Measurements from ENCODE around the gene POLDIP3. TPM values are rescaled to one million over a fixed set of nuclear protein-coding genes. Genes with fewer than 3 reads are reported as not detected.
"Not testable (repeated sequence)": the region's sequence is repeated elsewhere in the genome, so short reads cannot be mapped to it uniquely, and the experiment has no call there.

POLDIP3 gene
- total RNA-seq, 5 donors from 2014 or later (not counting 1 experiment from before 2014, with no cell fraction given), result 66.5 to 83.8 (median 81.0) TPM

DNA sequence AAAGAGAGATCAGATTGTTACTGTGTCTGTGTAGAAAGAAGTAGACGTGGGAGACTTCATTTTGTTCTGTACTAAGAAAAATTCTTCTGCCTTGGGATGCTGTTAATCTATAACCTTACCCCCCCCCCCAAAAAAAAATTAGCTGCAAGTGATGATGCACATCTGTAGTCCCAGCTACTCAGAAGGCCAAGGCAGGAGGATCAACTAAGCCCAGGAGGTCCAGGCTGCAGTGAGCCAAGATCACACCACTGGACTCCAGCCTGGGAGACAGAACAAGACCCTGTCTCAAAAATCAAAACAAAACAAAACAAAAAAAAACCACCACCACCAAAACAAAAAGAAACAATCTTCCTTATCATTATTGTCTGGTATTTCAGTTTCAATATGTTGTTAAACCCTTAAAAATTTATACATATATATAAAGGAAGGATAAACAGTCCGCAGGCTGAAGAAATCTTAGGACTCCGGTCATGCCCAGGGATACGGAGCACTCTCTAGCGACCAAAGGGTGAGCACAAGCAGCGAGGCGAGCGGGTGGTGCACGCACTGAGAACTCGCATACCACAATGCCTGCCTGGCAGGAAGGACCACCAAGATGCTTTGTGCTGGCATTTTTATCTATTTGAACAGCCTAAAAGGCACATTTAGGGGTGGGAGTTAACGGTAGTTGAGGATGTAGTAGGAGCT lies 6.4 kb downstream of the POLDIP3 start:
- Mint-ChIP-seq H3K27me3 (no peaks in the 10 kb centered on the region), H3K27ac (no peak overlapping the region), H3K9me3 (no peaks in the 10 kb centered on the region), H3K36me3 (peaks cover 21% of the 10 kb centered on the region), H3K4me3 (no peak overlapping the region), H3K4me1 (peaks cover 69 to 74% (median 74%) of the 10 kb centered on the region in 3 donors)
- no peaks in the 10 kb centered on the region for H3K9me3 ChIP-seq
- no peak overlapping the region for H3K4me3 ChIP-seq (ENCODE audit: control insufficient read depth in 1 of 2, extremely low read depth in 1 of 2, low read length in 1 of 2)
- 98% methylated on average over 9 of the region's 11 CpGs for WGBS (ENCODE audit: insufficient coverage)
- POLR2A ChIA-PET, result interaction anchor here in 1 of 2 donors (1.4 kb wide), 1 partner anchor 19 kb away, joined by 3 read pairs; no protein-coding TSS in a partner anchor
- H3K36me3 ChIP-seq (ENCODE audit: control insufficient read depth in 2 of 2, extremely low read depth in 1 of 2, insufficient read depth in 1 of 2, low read length in 1 of 2), result peaks cover 5 to 44% of the 10 kb centered on the region in 2 donors
- peaks cover 19 to 60% of the 10 kb centered on the region in 2 experiments for H3K4me1 ChIP-seq (ENCODE audit: control insufficient read depth in 1 of 2, extremely low read depth in 1 of 2, insufficient read depth in 2 of 2, low read length in 2 of 2)
- ATAC-seq (replicated peaks in 1 of 4) (no peak), DNase-seq (no peak)
- H3K27me3 ChIP-seq (replicated peaks in 1 of 2; ENCODE audit: control insufficient read depth in 2 of 2, extremely low read depth in 1 of 2, insufficient read depth in 2 of 2, low read length in 1 of 2), result no peaks in the 10 kb centered on the region
- CTCF ChIA-PET, result no interaction called here
- no peak overlapping the region for H3K27ac ChIP-seq (ENCODE audit: low read length)

DNA sequence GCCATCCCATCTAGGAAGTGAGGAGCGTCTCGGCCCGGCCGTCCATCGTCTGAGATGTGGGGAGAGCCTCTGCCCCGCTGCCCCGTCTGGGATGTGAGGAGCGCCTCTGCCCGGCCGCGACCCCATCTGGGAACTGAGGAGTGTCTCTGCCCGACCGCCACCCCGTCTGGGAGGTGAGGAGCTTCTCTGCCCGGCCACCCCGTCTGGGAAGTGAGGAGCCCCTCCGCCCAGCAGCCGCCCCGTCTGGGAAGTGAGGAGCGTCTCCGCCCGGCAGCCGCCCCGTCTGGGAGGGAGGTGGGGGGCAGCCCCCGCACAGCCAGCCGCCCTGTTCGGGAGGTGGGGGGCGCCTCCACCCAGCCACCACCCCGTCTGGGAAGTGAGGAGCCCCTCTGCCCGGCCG lies 7.0 kb downstream of the POLDIP3 start:
- H3K27ac ChIP-seq (ENCODE audit: low read length); CTCF ChIA-PET; H3K9me3 ChIP-seq; POLR2A ChIA-PET; ATAC-seq (replicated peaks in 1 of 4); H3K4me3 ChIP-seq (ENCODE audit: control insufficient read depth in 1 of 2, extremely low read depth in 1 of 2, low read length in 1 of 2); H3K27me3 Mint-ChIP-seq; H3K27me3 ChIP-seq (replicated peaks in 1 of 2; ENCODE audit: control insufficient read depth in 2 of 2, extremely low read depth in 1 of 2, insufficient read depth in 2 of 2, low read length in 1 of 2); H3K4me3 Mint-ChIP-seq; H3K9me3 Mint-ChIP-seq; H3K27ac Mint-ChIP-seq; DNase-seq: not testable (repeated sequence)
- H3K36me3 Mint-ChIP-seq, result peaks cover 21% of the 10 kb centered on the region
- Histone ChIP-seq H3K36me3 (ENCODE audit: control insufficient read depth in 2 of 2, extremely low read depth in 1 of 2, insufficient read depth in 1 of 2, low read length in 1 of 2) (peaks cover 8 to 51% of the 10 kb centered on the region in 2 donors), H3K4me1 (ENCODE audit: control insufficient read depth in 1 of 2, extremely low read depth in 1 of 2, insufficient read depth in 2 of 2, low read length in 2 of 2) (peaks cover 12 to 54% of the 10 kb centered on the region in 2 experiments)
- H3K4me1 Mint-ChIP-seq, result peaks cover 69 to 73% (median 71%) of the 10 kb centered on the region in 3 donors
- WGBS (ENCODE audit: insufficient coverage), result 88% methylated on average over 15 of the region's 31 CpGs

DNA sequence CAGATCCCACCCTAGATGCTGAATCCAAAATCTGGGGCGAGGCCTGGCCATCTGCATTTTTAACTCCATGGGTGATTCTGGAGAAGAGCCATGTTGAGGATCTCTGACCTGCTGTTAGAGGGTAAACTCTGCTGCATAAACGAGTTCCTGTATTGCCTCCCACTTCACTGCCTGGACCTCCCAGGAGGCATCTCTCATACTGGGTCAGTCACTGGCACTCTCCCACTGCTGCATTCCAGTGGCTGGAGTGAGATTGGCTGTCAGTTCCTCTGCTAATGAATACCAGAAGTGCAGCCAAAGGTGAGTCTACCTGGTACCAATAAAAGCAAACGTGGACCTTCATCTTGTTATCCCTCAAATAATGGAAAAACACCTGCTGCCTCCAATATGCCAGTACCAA lies 10.3 kb downstream of the POLDIP3 start:
- H3K27ac Mint-ChIP-seq, result no peak overlapping the region
- peaks cover 2 to 23% of the 10 kb centered on the region in 2 experiments for H3K4me1 ChIP-seq (ENCODE audit: control insufficient read depth in 1 of 2, extremely low read depth in 1 of 2, insufficient read depth in 2 of 2, low read length in 2 of 2)
- ATAC-seq (replicated peaks in 1 of 4) (no peak), DNase-seq (no peak)
- H3K4me3 Mint-ChIP-seq, result no peak overlapping the region
- H3K9me3 ChIP-seq, result no peaks in the 10 kb centered on the region
- H3K27me3 ChIP-seq (replicated peaks in 1 of 2; ENCODE audit: control insufficient read depth in 2 of 2, extremely low read depth in 1 of 2, insufficient read depth in 2 of 2, low read length in 1 of 2), result no peaks in the 10 kb centered on the region
- no peak overlapping the region for H3K27ac ChIP-seq (ENCODE audit: low read length)
- H3K27me3 Mint-ChIP-seq, result no peaks in the 10 kb centered on the region
- CTCF ChIA-PET, result no interaction called here
- POLR2A ChIA-PET, result interaction anchor here in 1 of 2 donors (0.9 kb wide), 1 partner anchor 20 kb away, joined by 3 read pairs; no protein-coding TSS in a partner anchor
- peaks cover 29% of the 10 kb centered on the region for H3K36me3 Mint-ChIP-seq
- H3K4me1 Mint-ChIP-seq, result peaks cover 44 to 57% (median 48%) of the 10 kb centered on the region in 3 donors
- H3K9me3 Mint-ChIP-seq, result no peaks in the 10 kb centered on the region
- no peak overlapping the region for H3K4me3 ChIP-seq (ENCODE audit: control insufficient read depth in 1 of 2, extremely low read depth in 1 of 2, low read length in 1 of 2)
- peaks cover 16 to 65% of the 10 kb centered on the region in 2 donors for H3K36me3 ChIP-seq (ENCODE audit: control insufficient read depth in 2 of 2, extremely low read depth in 1 of 2, insufficient read depth in 1 of 2, low read length in 1 of 2)
- WGBS (ENCODE audit: insufficient coverage), result 80% methylated on average over 1 of the region's 3 CpGs

DNA sequence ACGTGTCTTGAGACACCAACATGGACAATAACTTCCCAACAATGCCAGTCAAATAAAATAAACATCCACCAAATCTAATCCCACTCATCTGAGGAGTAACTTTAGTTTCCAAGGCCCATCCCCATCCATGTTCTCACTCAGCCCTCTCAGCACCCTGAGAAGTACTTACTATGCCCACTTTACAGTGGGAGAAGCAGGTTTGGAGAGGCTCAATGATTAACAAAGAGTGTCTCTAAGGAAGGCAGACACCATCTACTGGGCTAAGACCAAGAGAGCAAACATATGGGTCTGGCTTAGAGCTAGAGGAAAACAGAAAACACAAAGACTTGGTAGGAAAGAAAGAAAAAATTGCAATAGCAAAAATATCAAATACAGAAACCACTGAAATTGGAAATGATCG lies 11.3 kb downstream of the POLDIP3 start:
- Mint-ChIP-seq H3K4me1 (peaks cover 34 to 53% (median 39%) of the 10 kb centered on the region in 3 donors), H3K36me3 (peaks cover 35% of the 10 kb centered on the region), H3K4me3 (no peak overlapping the region)

DNA sequence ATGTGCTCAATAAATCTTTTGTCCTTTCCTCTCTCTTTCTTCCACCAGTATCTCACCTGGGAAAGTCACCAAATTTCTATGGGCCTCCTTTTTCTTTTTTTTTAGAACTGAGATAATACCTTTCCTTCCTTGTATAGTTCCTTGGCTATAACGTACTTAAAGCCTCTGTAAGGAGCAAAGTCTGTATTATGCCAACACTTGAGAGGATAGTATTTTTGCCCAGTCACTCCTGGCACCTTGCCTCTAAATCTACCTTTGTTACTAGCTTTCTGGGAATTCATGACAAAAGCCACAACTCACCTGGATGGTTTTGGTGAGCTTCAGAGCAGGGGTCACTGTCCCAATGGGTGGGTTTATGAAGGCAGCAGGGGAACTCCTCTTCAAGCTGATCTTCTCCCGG lies 12.2 kb downstream of the POLDIP3 start:
- Histone ChIP-seq H3K27me3 (replicated peaks in 1 of 2; ENCODE audit: control insufficient read depth in 2 of 2, extremely low read depth in 1 of 2, insufficient read depth in 2 of 2, low read length in 1 of 2) (no peaks in the 10 kb centered on the region), H3K4me3 (ENCODE audit: control insufficient read depth in 1 of 2, extremely low read depth in 1 of 2, low read length in 1 of 2) (no peak overlapping the region), H3K36me3 (ENCODE audit: control insufficient read depth in 2 of 2, extremely low read depth in 1 of 2, insufficient read depth in 1 of 2, low read length in 1 of 2) (peaks cover 16 to 65% of the 10 kb centered on the region in 2 donors), H3K9me3 (no peaks in the 10 kb centered on the region), H3K27ac (ENCODE audit: low read length) (no peak overlapping the region), H3K4me1 (ENCODE audit: control insufficient read depth in 1 of 2, extremely low read depth in 1 of 2, insufficient read depth in 2 of 2, low read length in 2 of 2) (peaks cover 0 to 15% of the 10 kb centered on the region in 2 experiments)
- peaks cover 36% of the 10 kb centered on the region for H3K36me3 Mint-ChIP-seq
- ChIA-PET CTCF (no interaction called here), POLR2A (no interaction called here)
- H3K4me1 Mint-ChIP-seq, result peaks cover 30 to 53% (median 38%) of the 10 kb centered on the region in 3 donors
- H3K27ac Mint-ChIP-seq, result no peak overlapping the region
- H3K4me3 Mint-ChIP-seq, result no peak overlapping the region
- H3K27me3 Mint-ChIP-seq, result no peaks in the 10 kb centered on the region
- DNase-seq, result no peak
- WGBS (ENCODE audit: insufficient coverage), result 88% methylated on average over 1 of the region's 2 CpGs
- no peaks in the 10 kb centered on the region for H3K9me3 Mint-ChIP-seq
- no peak for ATAC-seq (replicated peaks in 1 of 4)

More for the DNA sequence above, 11.3 kb downstream of the POLDIP3 start:
- Histone ChIP-seq H3K4me3 (ENCODE audit: control insufficient read depth in 1 of 2, extremely low read depth in 1 of 2, low read length in 1 of 2) (no peak overlapping the region), H3K36me3 (ENCODE audit: control insufficient read depth in 2 of 2, extremely low read depth in 1 of 2, insufficient read depth in 1 of 2, low read length in 1 of 2) (peaks cover 16 to 65% of the 10 kb centered on the region in 2 donors), H3K9me3 (no peaks in the 10 kb centered on the region), H3K27ac (ENCODE audit: low read length) (no peak overlapping the region), H3K27me3 (replicated peaks in 1 of 2; ENCODE audit: control insufficient read depth in 2 of 2, extremely low read depth in 1 of 2, insufficient read depth in 2 of 2, low read length in 1 of 2) (no peaks in the 10 kb centered on the region), H3K4me1 (ENCODE audit: control insufficient read depth in 1 of 2, extremely low read depth in 1 of 2, insufficient read depth in 2 of 2, low read length in 2 of 2) (peaks cover 0 to 15% of the 10 kb centered on the region in 2 experiments)
- ATAC-seq (replicated peaks in 1 of 4), result no peak
- POLR2A ChIA-PET, result no interaction called here
- DNase-seq, result no peak
- no CpG with 5 or more reads among the region's 2 CpGs for WGBS (ENCODE audit: insufficient coverage)
- CTCF ChIA-PET, result no interaction called here
- Mint-ChIP-seq H3K27ac (no peak overlapping the region), H3K9me3 (no peaks in the 10 kb centered on the region), H3K27me3 (no peaks in the 10 kb centered on the region)

DNA sequence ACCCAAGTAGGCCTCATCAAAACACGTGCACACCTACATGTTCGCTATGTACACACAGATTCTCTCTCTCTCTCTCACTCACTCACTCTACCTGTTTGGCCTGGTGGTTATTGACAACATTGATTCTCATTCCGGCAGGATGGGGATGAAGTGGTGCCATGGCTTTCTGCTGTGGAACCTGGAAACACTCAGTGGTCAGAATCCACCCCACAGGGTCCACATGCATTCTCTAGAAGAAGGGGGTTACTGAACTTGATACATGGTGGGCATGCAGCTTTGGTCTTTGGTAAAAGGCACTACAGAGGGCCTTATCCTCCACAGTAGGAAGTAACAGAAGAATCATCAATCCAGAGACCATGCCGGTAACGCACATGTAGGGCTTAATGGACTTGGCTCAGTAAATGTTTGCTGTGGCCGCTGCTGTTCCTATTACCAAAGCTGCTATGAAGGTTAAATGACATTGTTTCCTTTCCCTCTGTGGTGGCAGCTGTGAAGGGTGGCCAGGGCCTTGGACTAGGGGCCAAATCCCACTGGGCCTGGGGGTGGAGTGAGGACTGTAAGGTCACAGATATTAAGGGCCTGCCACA lies 12.7 kb downstream of the POLDIP3 start:
- WGBS (ENCODE audit: insufficient coverage), result 98% methylated on average over 4 of the region's 6 CpGs
- DNase-seq (no peak), ATAC-seq (replicated peaks in 1 of 4) (no peak)
- Histone ChIP-seq H3K36me3 (ENCODE audit: control insufficient read depth in 2 of 2, extremely low read depth in 1 of 2, insufficient read depth in 1 of 2, low read length in 1 of 2) (peaks cover 18 to 70% of the 10 kb centered on the region in 2 donors), H3K4me1 (ENCODE audit: control insufficient read depth in 1 of 2, extremely low read depth in 1 of 2, insufficient read depth in 2 of 2, low read length in 2 of 2) (peaks cover 0 to 15% of the 10 kb centered on the region in 2 experiments), H3K9me3 (no peaks in the 10 kb centered on the region), H3K27ac (ENCODE audit: low read length) (no peak overlapping the region), H3K4me3 (ENCODE audit: control insufficient read depth in 1 of 2, extremely low read depth in 1 of 2, low read length in 1 of 2) (no peak overlapping the region), H3K27me3 (replicated peaks in 1 of 2; ENCODE audit: control insufficient read depth in 2 of 2, extremely low read depth in 1 of 2, insufficient read depth in 2 of 2, low read length in 1 of 2) (no peaks in the 10 kb centered on the region)
- peaks cover 41% of the 10 kb centered on the region for H3K36me3 Mint-ChIP-seq
- no peak overlapping the region for H3K27ac Mint-ChIP-seq
- no peaks in the 10 kb centered on the region for H3K27me3 Mint-ChIP-seq
- ChIA-PET POLR2A (no interaction called here), CTCF (no interaction called here)
- no peak overlapping the region for H3K4me3 Mint-ChIP-seq
- no peaks in the 10 kb centered on the region for H3K9me3 Mint-ChIP-seq
- peaks cover 30 to 53% (median 34%) of the 10 kb centered on the region in 3 donors for H3K4me1 Mint-ChIP-seq

All from T-cell (primary cell).